CD4-positive, alpha-beta memory T cell (primary cell): ENCODE data around the gene KCTD4. TPM values are rescaled to one million over a fixed set of nuclear protein-coding genes. Genes with fewer than 3 reads are reported as not detected.

Experiments
- CTCF ChIA-PET: fragments of 350-600 bp; sonication (Branson Sonifier 250); formaldehyde crosslinking; loops from one replicate; lab custom pipeline; 2021; ENCODE audit warnings: inconsistent platforms; ENCODE audit not compliant: partially characterized antibody; lab: Charles Lee
- POLR2A ChIA-PET: fragments of 350-600 bp; sonication (Branson Sonifier 250); formaldehyde crosslinking; loops from one replicate; lab custom pipeline; 2021; ENCODE audit not compliant: partially characterized antibody; lab: Charles Lee
- DNase-seq, 5 donors: peaks; one replicate each; pipeline versions ENCODE4 v3.0.0 to v3.0.0-alpha.2; 2020 to 2022; ENCODE audit warnings: mixed read lengths in 1 of 5
- H3K27ac ChIP-seq: one replicate; pipeline ENCODE4 v1.7.0; 2013; ENCODE audit warnings: low read depth, low read length
- H3K27me3 ChIP-seq: 2 replicates; pipeline ENCODE4 v1.7.0; 2013; ENCODE audit warnings: mild to moderate bottlenecking, low read length, moderate library complexity; ENCODE audit not compliant: insufficient read depth
- H3K36me3 ChIP-seq: 2 replicates; pipeline ENCODE4 v1.7.0; 2013; ENCODE audit warnings: mild to moderate bottlenecking, low read length, moderate library complexity; ENCODE audit not compliant: insufficient read depth
- H3K4me1 ChIP-seq: 2 replicates; pipeline ENCODE4 v1.7.0; 2013; ENCODE audit warnings: mild to moderate bottlenecking, low read length, moderate library complexity; ENCODE audit not compliant: insufficient read depth
- H3K4me3 ChIP-seq, 2 donors: one replicate each; pipeline ENCODE4 v1.7.0; 2013; ENCODE audit warnings: low read length in 2 of 2, mild to moderate bottlenecking in 1 of 2
- H3K9me3 ChIP-seq, 2 donors: one replicate each; pipeline ENCODE4 v1.7.0; 2013; ENCODE audit warnings: low read length in 2 of 2, control low read depth in 1 of 2; ENCODE audit not compliant: control insufficient read depth in 1 of 2
- H3K27ac Mint-ChIP-seq, 7 donors: one replicate each; pipeline ENCODE4 v1.8.0; 2020 to 2021; ENCODE audit warnings: mixed read lengths in 7 of 7, mild to moderate bottlenecking in 6 of 7, inconsistent platforms in 3 of 7, moderate library complexity in 3 of 7
- H3K27me3 Mint-ChIP-seq, 2 donors: one replicate each; pipeline ENCODE4 v1.8.0; 2020 to 2021; ENCODE audit warnings: mixed read lengths in 2 of 2
- H3K36me3 Mint-ChIP-seq, 2 donors: one replicate each; pipeline ENCODE4 v1.8.0; 2020 to 2021; ENCODE audit warnings: mixed read lengths in 2 of 2, inconsistent platforms in 1 of 2, mild to moderate bottlenecking in 1 of 2
- H3K4me1 Mint-ChIP-seq, 4 donors: one replicate each; pipeline ENCODE4 v1.8.0; 2020 to 2021; ENCODE audit warnings: mixed read lengths in 4 of 4, mild to moderate bottlenecking in 1 of 4
- H3K4me3 Mint-ChIP-seq, 8 donors: one replicate each; pipeline ENCODE4 v1.8.0; 2020 to 2021; ENCODE audit warnings: mixed read lengths in 8 of 8, mild to moderate bottlenecking in 7 of 8, moderate library complexity in 6 of 8, inconsistent platforms in 3 of 8
- H3K9me3 Mint-ChIP-seq, 8 donors: one replicate each; pipeline ENCODE4 v1.8.0; 2020 to 2021; ENCODE audit warnings: mixed read lengths in 8 of 8, mild to moderate bottlenecking in 5 of 8, inconsistent platforms in 3 of 8, moderate library complexity in 1 of 8
- intact Hi-C: fragments of 100-400 bp; cut with micrococcal nuclease; formaldehyde crosslinking; loops from one replicate; pipeline ENCODE4 v1.15.1; 2023
- polyA plus RNA-seq, 2 donors: library from polyadenylated mRNA; unstranded; fragments of 300-500 nt; fragmentation: Illumina TruSeq; gene quantifications; one replicate each; pipeline ENCODE4 v1.2.3, GENCODE V29; 2021
- total RNA-seq, 2 experiments: library from RNA; stranded (reverse); gene quantifications; one replicate each; pipeline ENCODE4 v1.2.3, GENCODE V29; 2021

The KCTD4 gene
- total and polyA plus RNA-seq, 4 experiments from 2014 or later = 0.22 TPM; not detected in 3

DNA sequence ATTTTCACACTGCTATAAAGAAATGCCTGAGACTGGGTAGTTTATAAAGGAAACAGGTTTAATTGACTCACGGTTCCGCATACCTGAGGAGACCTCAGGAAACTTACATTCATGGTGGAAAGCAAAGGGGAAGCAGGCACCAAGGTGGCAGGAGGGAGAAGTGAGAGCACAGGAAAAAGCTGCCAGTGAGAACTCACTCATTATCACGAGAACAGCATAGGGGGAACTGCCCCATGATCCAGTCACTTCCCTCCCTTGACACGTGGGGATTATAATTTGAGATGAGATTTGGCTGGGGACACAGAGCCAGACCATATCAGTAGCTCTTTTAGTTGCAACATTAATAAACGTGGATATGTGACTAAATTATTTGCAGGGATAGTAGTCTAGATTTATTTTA, 4.3 kb upstream of the KCTD4 start:
- Histone ChIP-seq H3K9me3 (no peaks in the 10 kb centered on the region), H3K36me3 (no peaks in the 10 kb centered on the region), H3K4me1 (no peaks in the 10 kb centered on the region), H3K27me3 (no peaks in the 10 kb centered on the region), H3K4me3 (no peak overlapping the region), H3K27ac (no peak overlapping the region)
- peaks cover 31 to 38% of the 10 kb centered on the region in 2 donors for H3K36me3 Mint-ChIP-seq
- H3K9me3 Mint-ChIP-seq = peaks cover 0 to 1% (median 0%) of the 10 kb centered on the region in 8 donors
- H3K4me1 Mint-ChIP-seq = peaks cover 0 to 5% (median 4%) of the 10 kb centered on the region in 4 donors
- H3K4me3 Mint-ChIP-seq = no peak overlapping the region
- DNase-seq = no peak
- intact Hi-C loops = no loop called here
- ChIA-PET POLR2A (no interaction called here), CTCF (no interaction called here)
- no peaks in the 10 kb centered on the region for H3K27me3 Mint-ChIP-seq
- H3K27ac Mint-ChIP-seq = no peak overlapping the region

GRCh38 chr13:45199711-45200110, 1.1 kb downstream of the KCTD4 start:
- no peaks in the 10 kb centered on the region for H3K27me3 ChIP-seq
- no peaks in the 10 kb centered on the region for H3K9me3 Mint-ChIP-seq
- H3K36me3 ChIP-seq = no peaks in the 10 kb centered on the region
- no peak overlapping the region for H3K4me3 ChIP-seq
- peaks cover 19 to 28% of the 10 kb centered on the region in 2 donors for H3K36me3 Mint-ChIP-seq
- intact Hi-C loops = no loop called here
- ChIA-PET CTCF (no interaction called here), POLR2A (no interaction called here)
- no peak overlapping the region for H3K27ac ChIP-seq
- H3K4me3 Mint-ChIP-seq = no peak overlapping the region
- peak overlapping the region in 2 of 7 donors; percentile 20 to 39 for H3K27ac Mint-ChIP-seq
- no peaks in the 10 kb centered on the region for H3K27me3 Mint-ChIP-seq
- H3K9me3 ChIP-seq = no peaks in the 10 kb centered on the region
- H3K4me1 ChIP-seq = no peaks in the 10 kb centered on the region
- H3K4me1 Mint-ChIP-seq = peaks cover 0 to 8% (median 2%) of the 10 kb centered on the region in 4 donors
- DNase-seq = no peak

- Histone ChIP-seq H3K27ac (no peak overlapping the region), H3K4me1 (no peaks in the 10 kb centered on the region), H3K9me3 (no peaks in the 10 kb centered on the region), H3K36me3 (no peaks in the 10 kb centered on the region), H3K4me3 (no peak overlapping the region), H3K27me3 (no peaks in the 10 kb centered on the region)
- ChIA-PET CTCF (no interaction called here), POLR2A (no interaction called here)
- Mint-ChIP-seq H3K4me3 (no peak overlapping the region), H3K36me3 (peaks cover 22 to 31% of the 10 kb centered on the region in 2 donors), H3K9me3 (no peaks in the 10 kb centered on the region), H3K27ac (no peak overlapping the region), H3K27me3 (no peaks in the 10 kb centered on the region), H3K4me1 (peaks cover 0 to 8% (median 1%) of the 10 kb centered on the region in 4 donors)
- no peak for DNase-seq
- intact Hi-C loops = no loop called here
Observed at GRCh38 chr13:45198924-45199323, 1.9 kb downstream of the KCTD4 start.

- no peaks in the 10 kb centered on the region for H3K36me3 ChIP-seq
- ChIA-PET POLR2A (no interaction called here), CTCF (interaction anchor here (0.7 kb wide), 1 partner anchor 1368 kb away, joined by 3 read pairs; no protein-coding TSS in a partner anchor)
- no peak overlapping the region for H3K27ac ChIP-seq
- intact Hi-C loops = no loop called here
- peaks cover 25 to 31% of the 10 kb centered on the region in 2 donors for H3K36me3 Mint-ChIP-seq
- no peak overlapping the region for H3K4me3 ChIP-seq
- peaks cover 0 to 8% (median 2%) of the 10 kb centered on the region in 4 donors for H3K4me1 Mint-ChIP-seq
- no peak for DNase-seq
- H3K9me3 Mint-ChIP-seq = no peaks in the 10 kb centered on the region
- H3K27me3 Mint-ChIP-seq = no peaks in the 10 kb centered on the region
- no peaks in the 10 kb centered on the region for H3K27me3 ChIP-seq
- H3K4me1 ChIP-seq = no peaks in the 10 kb centered on the region
- no peak overlapping the region for H3K27ac Mint-ChIP-seq
- no peaks in the 10 kb centered on the region for H3K9me3 ChIP-seq
- no peak overlapping the region for H3K4me3 Mint-ChIP-seq
Observed at GRCh38 chr13:45198041-45198440, 2.8 kb downstream of the KCTD4 start.

GRCh38 chr13:45196622-45197021, 4.2 kb downstream of the KCTD4 start:
- DNase-seq = no peak
- Mint-ChIP-seq H3K4me3 (no peak overlapping the region), H3K27me3 (no peaks in the 10 kb centered on the region), H3K4me1 (peaks cover 0 to 8% (median 2%) of the 10 kb centered on the region in 4 donors), H3K36me3 (peaks cover 20 to 28% of the 10 kb centered on the region in 2 donors), H3K9me3 (no peaks in the 10 kb centered on the region), H3K27ac (peak overlapping the region in 1 of 7 donors; percentile 61)
- no peaks in the 10 kb centered on the region for H3K27me3 ChIP-seq
- no peak overlapping the region for H3K4me3 ChIP-seq
- H3K9me3 ChIP-seq = no peaks in the 10 kb centered on the region
- ChIA-PET POLR2A (no interaction called here), CTCF (no interaction called here)
- H3K27ac ChIP-seq = no peak overlapping the region
- no peaks in the 10 kb centered on the region for H3K36me3 ChIP-seq
- H3K4me1 ChIP-seq = no peaks in the 10 kb centered on the region
- intact Hi-C loops = no loop called here

- Histone ChIP-seq H3K27ac (no peak overlapping the region), H3K27me3 (no peaks in the 10 kb centered on the region), H3K4me1 (no peaks in the 10 kb centered on the region), H3K9me3 (no peaks in the 10 kb centered on the region), H3K36me3 (no peaks in the 10 kb centered on the region), H3K4me3 (no peak overlapping the region)
- H3K27ac Mint-ChIP-seq = no peak overlapping the region
- no peaks in the 10 kb centered on the region for H3K27me3 Mint-ChIP-seq
- POLR2A ChIA-PET = no interaction called here
- DNase-seq = no peak
- CTCF ChIA-PET = no interaction called here
- H3K4me3 Mint-ChIP-seq = no peak overlapping the region
- H3K36me3 Mint-ChIP-seq = peaks cover 17 to 23% of the 10 kb centered on the region in 2 donors
- H3K9me3 Mint-ChIP-seq = no peaks in the 10 kb centered on the region
- intact Hi-C loops = no loop called here
- peaks cover 0 to 8% (median 2%) of the 10 kb centered on the region in 4 donors for H3K4me1 Mint-ChIP-seq
Observed at GRCh38 chr13:45196096-45196495, 4.7 kb downstream of the KCTD4 start.

- no peaks in the 10 kb centered on the region for H3K27me3 Mint-ChIP-seq
- H3K4me3 ChIP-seq = no peak overlapping the region
- peaks cover 0 to 8% (median 2%) of the 10 kb centered on the region in 4 donors for H3K4me1 Mint-ChIP-seq
- H3K27ac Mint-ChIP-seq = no peak overlapping the region
- CTCF ChIA-PET = no interaction called here
- H3K9me3 Mint-ChIP-seq = no peaks in the 10 kb centered on the region
- no peaks in the 10 kb centered on the region for H3K27me3 ChIP-seq
- peaks cover 17 to 18% of the 10 kb centered on the region in 2 donors for H3K36me3 Mint-ChIP-seq
- no peaks in the 10 kb centered on the region for H3K36me3 ChIP-seq
- no peak overlapping the region for H3K4me3 Mint-ChIP-seq
- no peak overlapping the region for H3K27ac ChIP-seq
- intact Hi-C loops = no loop called here
- DNase-seq = no peak
- POLR2A ChIA-PET = no interaction called here
- H3K9me3 ChIP-seq = no peaks in the 10 kb centered on the region
- H3K4me1 ChIP-seq = no peaks in the 10 kb centered on the region
Observed at GRCh38 chr13:45195421-45195820, 5.4 kb downstream of the KCTD4 start.
